Sigmoid colon (tissue), 7 donors: ENCODE data around the gene TSACC. TPM values are rescaled to one million over a fixed set of nuclear protein-coding genes. Genes with fewer than 3 reads are reported as not detected.

ENCODE experiments used
- DNase-seq: peaks from one replicate; pipeline ENCODE4 v3.0.0-alpha.2; 2019
- H3K27ac ChIP-seq, 4 donors: fragments of 200-600 bp; sonication (generic); one replicate each; pipeline ENCODE4 v1.5.1; 2016 to 2019; ENCODE audit warnings: mild to moderate bottlenecking in 1 of 4
- H3K27me3 ChIP-seq, 3 donors: fragments of 200-600 bp; sonication (generic); one replicate each; pipeline ENCODE4 v1.5.1; 2019; ENCODE audit warnings: mild to moderate bottlenecking in 1 of 3
- H3K36me3 ChIP-seq, 4 donors: fragments of 200-600 bp; sonication (generic); one replicate each; pipeline ENCODE4 v1.5.1; 2016 to 2019
- H3K4me1 ChIP-seq, 4 donors: fragments of 200-600 bp; sonication (generic); one replicate each; pipeline ENCODE4 v1.5.1; 2017 to 2019
- H3K4me3 ChIP-seq, 4 donors: fragments of 200-600 bp; sonication (generic); one replicate each; pipeline ENCODE4 v1.5.1; 2017 to 2019; ENCODE audit warnings: mild to moderate bottlenecking in 2 of 4, moderate library complexity in 1 of 4
- H3K9me3 ChIP-seq, 4 donors: fragments of 200-600 bp in 3 of 4; sonication (generic) in 3 of 4; one replicate each; pipeline versions ENCODE4 v1.5.1 to v1.6.1; 2013 to 2019
- EP300 ChIP-seq, 4 donors: sonication (generic); formaldehyde crosslinking; IDR thresholded peaks; one replicate each; pipeline ENCODE4 v1.6.1; 2017; ENCODE audit warnings: antibody characterized with exemption in 4 of 4
- POLR2A ChIP-seq, 2 donors: fragments of 450-650 bp; IDR thresholded peaks; one replicate each; pipeline ENCODE4 v1.6.1; 2016; ENCODE audit warnings: antibody characterized with exemption in 2 of 2, mild to moderate bottlenecking in 2 of 2, moderate library complexity in 2 of 2
- POLR2AphosphoS5 ChIP-seq, 4 donors: sonication (generic); formaldehyde crosslinking; IDR thresholded peaks; one replicate each; pipeline ENCODE4 v1.6.1; 2017; ENCODE audit warnings: antibody characterized with exemption in 4 of 4
- WGBS, 2 donors: extraction: QIAGEN DNeasy Blood & Tissue Kit; methylation state at CpG; one replicate each; pipeline ENCODE4 v1.1.7; 2013; 5-methylcytosine and 5-hydroxymethylcytosine counted together
- intact Hi-C: fragments of 100-400 bp; cut with DNase I; formaldehyde crosslinking; loops from one replicate; pipeline ENCODE4 v1.15.1; 2023
- polyA plus RNA-seq, 3 donors: library from polyadenylated mRNA; stranded (reverse); fragments of 200-250 nt; gene quantifications; one replicate each; pipeline ENCODE4 v1.2.3, GENCODE V29; 2013
- total RNA-seq, 4 donors: library from RNA; depleted of rRNA; stranded (reverse); fragments of >200 nt; gene quantifications; one replicate each; pipeline ENCODE4 v1.1.0, GENCODE V29; 2016
- TF ChIP-seq, protein P1 (sequence below), 4 experiments: fragments of 450-650 bp in 3 of 4; fragments of 200-600 bp in 1 of 4; IDR thresholded peaks; one replicate each; pipeline ENCODE4 v1.5.1; 2016 to 2019; ENCODE audit warnings: antibody characterized with exemption in 4 of 4, mild to moderate bottlenecking in 3 of 4, moderate library complexity in 2 of 4
- donor health status: healthy with polysubstance abuse.
- donor health status: Bipolar disorder and iron deficiency.
- donor health status: healthy.

Gene TSACC
- total and polyA plus RNA-seq, 7 donors = 0.48 to 1.1 TPM; not detected in 5

- DNase-seq = no peak
- 93% methylated on average over 2 of the region's 2 CpGs for WGBS, 2 donors
- no peaks in the 10 kb centered on the region for H3K9me3 ChIP-seq
- intact Hi-C loops = no loop called here
- H3K27me3 ChIP-seq = peaks cover 11 to 32% (median 13%) of the 10 kb centered on the region in 3 donors
- no peaks in the 10 kb centered on the region for H3K36me3 ChIP-seq
- TF ChIP-seq EP300 (IDR thresholded peaks at IDR 0.05) (no peak), POLR2A (IDR thresholded peaks at IDR 0.05) (no peak), POLR2AphosphoS5 (IDR thresholded peaks at IDR 0.05) (no peak)
- TF ChIP-seq, protein P1, sequence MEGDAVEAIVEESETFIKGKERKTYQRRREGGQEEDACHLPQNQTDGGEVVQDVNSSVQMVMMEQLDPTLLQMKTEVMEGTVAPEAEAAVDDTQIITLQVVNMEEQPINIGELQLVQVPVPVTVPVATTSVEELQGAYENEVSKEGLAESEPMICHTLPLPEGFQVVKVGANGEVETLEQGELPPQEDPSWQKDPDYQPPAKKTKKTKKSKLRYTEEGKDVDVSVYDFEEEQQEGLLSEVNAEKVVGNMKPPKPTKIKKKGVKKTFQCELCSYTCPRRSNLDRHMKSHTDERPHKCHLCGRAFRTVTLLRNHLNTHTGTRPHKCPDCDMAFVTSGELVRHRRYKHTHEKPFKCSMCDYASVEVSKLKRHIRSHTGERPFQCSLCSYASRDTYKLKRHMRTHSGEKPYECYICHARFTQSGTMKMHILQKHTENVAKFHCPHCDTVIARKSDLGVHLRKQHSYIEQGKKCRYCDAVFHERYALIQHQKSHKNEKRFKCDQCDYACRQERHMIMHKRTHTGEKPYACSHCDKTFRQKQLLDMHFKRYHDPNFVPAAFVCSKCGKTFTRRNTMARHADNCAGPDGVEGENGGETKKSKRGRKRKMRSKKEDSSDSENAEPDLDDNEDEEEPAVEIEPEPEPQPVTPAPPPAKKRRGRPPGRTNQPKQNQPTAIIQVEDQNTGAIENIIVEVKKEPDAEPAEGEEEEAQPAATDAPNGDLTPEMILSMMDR (IDR thresholded peaks at IDR 0.05) = no peak
- peaks cover 0 to 6% (median 0%) of the 10 kb centered on the region in 4 donors for H3K4me1 ChIP-seq
- H3K27ac ChIP-seq = no peak overlapping the region
- H3K4me3 ChIP-seq = no peak overlapping the region
These were observed 19.7 kb downstream of the TSACC start for GRCh38 chr1:156357977-156358376.

- H3K27me3 ChIP-seq = peaks cover 11 to 32% (median 13%) of the 10 kb centered on the region in 3 donors
- H3K36me3 ChIP-seq = no peaks in the 10 kb centered on the region
- no peak overlapping the region for H3K4me3 ChIP-seq
- peaks cover 0 to 6% (median 0%) of the 10 kb centered on the region in 4 donors for H3K4me1 ChIP-seq
- intact Hi-C loops = no loop called here
- DNase-seq = no peak
- TF ChIP-seq POLR2AphosphoS5 (IDR thresholded peaks at IDR 0.05) (no peak), POLR2A (IDR thresholded peaks at IDR 0.05) (no peak), EP300 (IDR thresholded peaks at IDR 0.05) (no peak)
- TF ChIP-seq, protein P1 (IDR thresholded peaks at IDR 0.05) = no peak
- H3K9me3 ChIP-seq = no peaks in the 10 kb centered on the region
- no peak overlapping the region for H3K27ac ChIP-seq
- WGBS, 2 donors = 84 to 89% methylated on average over 1 of the region's 1 CpG
These were observed 20.3 kb downstream of the TSACC start for GRCh38 chr1:156358641-156359040.

- Histone ChIP-seq H3K4me1 (peaks cover 0 to 6% (median 0%) of the 10 kb centered on the region in 4 donors), H3K36me3 (no peaks in the 10 kb centered on the region), H3K4me3 (no peak overlapping the region), H3K27ac (no peak overlapping the region), H3K27me3 (peaks cover 11 to 36% (median 13%) of the 10 kb centered on the region in 3 donors), H3K9me3 (no peaks in the 10 kb centered on the region)
- no peak for DNase-seq
- TF ChIP-seq EP300 (IDR thresholded peaks at IDR 0.05) (no peak), POLR2AphosphoS5 (IDR thresholded peaks at IDR 0.05) (no peak), POLR2A (IDR thresholded peaks at IDR 0.05) (no peak)
- TF ChIP-seq, protein P1 (IDR thresholded peaks at IDR 0.05) = no peak
- 93 to 95% methylated on average over 3 of the region's 3 CpGs for WGBS, 2 donors
- intact Hi-C loops = no loop called here
These were observed 20.9 kb downstream of the TSACC start for GRCh38 chr1:156359249-156359648.

GRCh38 chr1:156359973-156360372, 21.6 kb downstream of the TSACC start:
- Histone ChIP-seq H3K27me3 (peaks cover 11 to 43% (median 13%) of the 10 kb centered on the region in 3 donors), H3K27ac (no peak overlapping the region), H3K4me3 (no peak overlapping the region), H3K36me3 (no peaks in the 10 kb centered on the region), H3K9me3 (no peaks in the 10 kb centered on the region), H3K4me1 (peaks cover 0 to 6% (median 0%) of the 10 kb centered on the region in 4 donors)
- intact Hi-C loops = no loop called here
- TF ChIP-seq POLR2A (IDR thresholded peaks at IDR 0.05) (no peak), EP300 (IDR thresholded peaks at IDR 0.05) (no peak), POLR2AphosphoS5 (IDR thresholded peaks at IDR 0.05) (no peak)
- TF ChIP-seq, protein P1 (IDR thresholded peaks at IDR 0.05) = no peak
- 27 to 44% methylated on average over 6 of the region's 6 CpGs for WGBS, 2 donors
- DNase-seq = no peak

DNA sequence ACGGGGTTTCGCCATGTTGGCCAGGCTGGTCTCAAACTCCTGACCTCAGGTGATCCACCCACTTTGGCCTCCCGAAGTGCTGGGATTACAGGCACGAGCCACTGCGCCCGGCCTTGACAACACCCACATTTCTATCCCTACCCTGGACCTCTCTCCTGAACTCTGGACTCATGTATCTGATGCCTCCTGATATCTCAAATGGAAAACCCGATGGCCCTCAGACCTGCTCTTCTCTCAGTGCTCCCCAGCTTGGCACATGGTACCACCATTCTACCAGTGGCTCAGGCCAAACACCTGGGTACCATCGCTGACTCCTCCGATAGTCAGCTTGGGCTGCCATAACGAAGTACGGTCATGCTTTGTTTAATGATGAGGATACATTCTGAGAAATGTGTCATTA, 22.2 kb downstream of the TSACC start:
- TF ChIP-seq POLR2A (IDR thresholded peaks at IDR 0.05) = no peak
- no peak for TF ChIP-seq POLR2AphosphoS5 (IDR thresholded peaks at IDR 0.05)
- no peak for TF ChIP-seq EP300 (IDR thresholded peaks at IDR 0.05)
- TF ChIP-seq, protein P1 (IDR thresholded peaks at IDR 0.05) = no peak
- no peak overlapping the region for H3K4me3 ChIP-seq
- H3K27ac ChIP-seq = no peak overlapping the region
- DNase-seq = no peak
- H3K4me1 ChIP-seq = peaks cover 0 to 6% (median 0%) of the 10 kb centered on the region in 4 donors
- intact Hi-C loops = no loop called here
- H3K27me3 ChIP-seq = peaks cover 11 to 46% (median 13%) of the 10 kb centered on the region in 3 donors
- H3K9me3 ChIP-seq = no peaks in the 10 kb centered on the region
- 72 to 91% methylated on average over 11 of the region's 11 CpGs for WGBS, 2 donors
- no peaks in the 10 kb centered on the region for H3K36me3 ChIP-seq
